Caco-2 (cell line): ENCODE measurements around the gene MRO. TPM values are rescaled to one million over a fixed set of nuclear protein-coding genes. Genes with fewer than 3 reads are reported as not detected.

Source experiments
- BruUV-seq: library from RNA; stranded (reverse); fragments of 400-500 nt; replicated peaks from 2 replicates; lab custom pipeline; 2021; lab: Mats Ljungman, UMichigan
- CTCF ChIA-PET: fragments of 300-600 bp; sonication (Branson Sonifier 250); formaldehyde crosslinking; loops from one replicate; lab custom pipeline; 2022; ENCODE audit warnings: antibody characterized with exemption; lab: Charles Lee
- POLR2A ChIA-PET: fragments of 300-600 bp; sonication (Branson Sonifier 250); formaldehyde crosslinking; loops from one replicate; lab custom pipeline; 2022; ENCODE audit warnings: antibody characterized with exemption; lab: Charles Lee
- DNase-seq, 2 experiments: peaks; one replicate each; pipeline versions ENCODE4 v3.0.0 to v3.0.0-alpha.2; 2020 to 2022
- H3K27me3 ChIP-seq: replicated peaks from 2 replicates; pipeline ENCODE4 v1.6.0; 2011; ENCODE audit warnings: low read length; ENCODE audit not compliant: control insufficient read depth, insufficient read depth
- H3K36me3 ChIP-seq: 2 replicates; pipeline ENCODE4 v1.5.1; 2011; ENCODE audit warnings: low read length; ENCODE audit not compliant: control insufficient read depth, insufficient read depth
- H3K4me1 ChIP-seq: fragments of 250-450 bp; sonication (Bioruptor Pico); 2 replicates; pipeline ENCODE4 v1.5.1; 2020; ENCODE audit warnings: mild to moderate bottlenecking
- H3K4me3 ChIP-seq: 2 replicates; pipeline ENCODE4 v1.5.1; 2011; ENCODE audit warnings: low read depth, mild to moderate bottlenecking, control low read depth, low read length
- H3K9me3 ChIP-seq: fragments of 250-450 bp; sonication (Bioruptor Pico); 2 replicates; pipeline ENCODE4 v1.5.1; 2020; ENCODE audit warnings: mild to moderate bottlenecking, moderate library complexity
- H3K27ac Mint-ChIP-seq: one replicate; pipeline ENCODE4 v1.8.0; 2022; ENCODE audit warnings: mixed read lengths; ENCODE audit not compliant: unreplicated experiment
- H3K27me3 Mint-ChIP-seq: one replicate; pipeline ENCODE4 v1.8.0; 2022; ENCODE audit warnings: mixed read lengths; ENCODE audit not compliant: insufficient read depth, unreplicated experiment
- H3K36me3 Mint-ChIP-seq: one replicate; pipeline ENCODE4 v1.8.0; 2022; ENCODE audit warnings: mild to moderate bottlenecking, mixed read lengths; ENCODE audit not compliant: insufficient read depth, unreplicated experiment
- H3K4me1 Mint-ChIP-seq: one replicate; pipeline ENCODE4 v1.8.0; 2022; ENCODE audit warnings: low read depth, mixed read lengths; ENCODE audit not compliant: unreplicated experiment
- H3K4me3 Mint-ChIP-seq: one replicate; pipeline ENCODE4 v1.8.0; 2022; ENCODE audit warnings: mild to moderate bottlenecking, moderate library complexity, mixed read lengths; ENCODE audit not compliant: unreplicated experiment
- H3K9me3 Mint-ChIP-seq: one replicate; pipeline ENCODE4 v1.8.0; 2022; ENCODE audit warnings: mixed read lengths; ENCODE audit not compliant: unreplicated experiment
- intact Hi-C: fragments of 100-400 bp; cut with micrococcal nuclease; formaldehyde crosslinking; loops from one replicate; pipeline ENCODE4 v1.10.0; 2022; ENCODE audit not compliant: unreplicated experiment
- total RNA-seq: library from RNA; stranded (reverse); gene quantifications from 2 replicates; pipeline ENCODE4 v1.2.3, GENCODE V29; 2022
- TF ChIP-seq, protein P1 (sequence below), 2 experiments: fragments of 200-600 bp in 1 of 2; IDR thresholded peaks; 1 replicate in 1 of 2; 2 replicates in 1 of 2; pipeline versions ENCODE4 v1.5.1 to v1.8.0; 2011 to 2022; ENCODE audit warnings: antibody characterized with exemption in 1 of 2, control low read depth in 1 of 2, inconsistent platforms in 1 of 2, low read depth in 1 of 2, low read length in 1 of 2, mild to moderate bottlenecking in 1 of 2, moderate library complexity in 1 of 2; ENCODE audit not compliant: insufficient read depth in 1 of 2, severe bottlenecking in 1 of 2, unreplicated experiment in 1 of 2

The MRO gene
- total RNA-seq, 1 experiment from 2014 or later = not detected

DNA sequence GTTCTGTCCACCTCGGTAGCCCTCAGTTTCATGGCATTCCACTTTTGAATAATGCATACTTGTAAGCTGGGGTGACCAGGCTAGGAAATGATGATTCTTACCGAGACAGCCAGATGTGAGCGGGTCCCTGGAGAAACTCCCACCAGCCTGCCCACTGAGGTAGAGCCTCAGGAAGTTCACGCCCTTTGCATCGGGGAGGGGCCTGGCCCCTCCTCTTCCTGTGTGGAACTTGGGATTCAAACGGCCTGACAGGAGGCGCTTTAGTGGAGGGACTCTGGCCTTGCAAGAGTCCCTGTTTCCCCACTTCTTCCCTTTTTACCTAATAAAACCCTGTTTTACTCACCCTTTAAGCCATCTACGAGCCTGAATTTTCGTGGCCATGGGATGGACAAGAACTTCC is 44.6 kb downstream of the MRO start:
- Histone ChIP-seq H3K4me1 (no peaks in the 10 kb centered on the region), H3K27me3 (no peaks in the 10 kb centered on the region), H3K4me3 (no peak overlapping the region), H3K36me3 (no peaks in the 10 kb centered on the region), H3K9me3 (no peaks in the 10 kb centered on the region)
- POLR2A ChIA-PET = no interaction called here
- DNase-seq = no peak
- no TSS peak for BruUV-seq
- H3K27ac Mint-ChIP-seq = no peak overlapping the region
- no peaks in the 10 kb centered on the region for H3K4me1 Mint-ChIP-seq
- no peaks in the 10 kb centered on the region for H3K27me3 Mint-ChIP-seq
- TF ChIP-seq, protein P1, sequence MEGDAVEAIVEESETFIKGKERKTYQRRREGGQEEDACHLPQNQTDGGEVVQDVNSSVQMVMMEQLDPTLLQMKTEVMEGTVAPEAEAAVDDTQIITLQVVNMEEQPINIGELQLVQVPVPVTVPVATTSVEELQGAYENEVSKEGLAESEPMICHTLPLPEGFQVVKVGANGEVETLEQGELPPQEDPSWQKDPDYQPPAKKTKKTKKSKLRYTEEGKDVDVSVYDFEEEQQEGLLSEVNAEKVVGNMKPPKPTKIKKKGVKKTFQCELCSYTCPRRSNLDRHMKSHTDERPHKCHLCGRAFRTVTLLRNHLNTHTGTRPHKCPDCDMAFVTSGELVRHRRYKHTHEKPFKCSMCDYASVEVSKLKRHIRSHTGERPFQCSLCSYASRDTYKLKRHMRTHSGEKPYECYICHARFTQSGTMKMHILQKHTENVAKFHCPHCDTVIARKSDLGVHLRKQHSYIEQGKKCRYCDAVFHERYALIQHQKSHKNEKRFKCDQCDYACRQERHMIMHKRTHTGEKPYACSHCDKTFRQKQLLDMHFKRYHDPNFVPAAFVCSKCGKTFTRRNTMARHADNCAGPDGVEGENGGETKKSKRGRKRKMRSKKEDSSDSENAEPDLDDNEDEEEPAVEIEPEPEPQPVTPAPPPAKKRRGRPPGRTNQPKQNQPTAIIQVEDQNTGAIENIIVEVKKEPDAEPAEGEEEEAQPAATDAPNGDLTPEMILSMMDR (IDR thresholded peaks at IDR 0.05; ENCODE audit: insufficient read depth in 1 of 2, low read depth in 1 of 2, low read length in 1 of 2, severe bottlenecking in 1 of 2, unreplicated experiment in 1 of 2) = no peak
- H3K4me3 Mint-ChIP-seq = no peak overlapping the region
- H3K9me3 Mint-ChIP-seq = no peaks in the 10 kb centered on the region
- CTCF ChIA-PET = no interaction called here
- no peaks in the 10 kb centered on the region for H3K36me3 Mint-ChIP-seq
- intact Hi-C loops = no loop called here

DNA sequence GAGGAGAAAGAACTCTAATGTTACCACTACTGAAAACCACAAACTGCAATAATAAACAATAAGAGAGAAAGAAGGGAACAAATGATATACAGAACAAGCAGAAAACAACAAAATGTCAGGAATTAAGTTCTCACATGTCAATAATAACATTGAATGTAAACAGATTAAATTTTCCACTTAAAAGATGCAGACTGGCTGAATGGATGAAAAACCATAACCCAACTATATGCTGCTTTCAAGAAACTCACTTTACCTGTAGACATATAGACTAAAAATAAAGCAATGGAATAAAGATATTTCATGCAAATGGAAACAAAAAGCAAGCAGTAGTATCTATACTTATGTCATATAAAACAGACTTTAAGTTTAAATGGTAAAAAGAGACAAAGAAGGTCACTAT is 50.4 kb downstream of the MRO start:
- Mint-ChIP-seq H3K27me3 (no peaks in the 10 kb centered on the region), H3K4me3 (no peak overlapping the region), H3K4me1 (no peaks in the 10 kb centered on the region), H3K27ac (no peak overlapping the region), H3K36me3 (no peaks in the 10 kb centered on the region), H3K9me3 (peaks cover 13% of the 10 kb centered on the region)
- H3K36me3 ChIP-seq = no peaks in the 10 kb centered on the region
- ChIA-PET CTCF (no interaction called here), POLR2A (no interaction called here)
- BruUV-seq = no TSS peak
- no peak for DNase-seq
- no peak overlapping the region for H3K4me3 ChIP-seq
- intact Hi-C loops = no loop called here
- no peaks in the 10 kb centered on the region for H3K9me3 ChIP-seq
- no peaks in the 10 kb centered on the region for H3K27me3 ChIP-seq
- H3K4me1 ChIP-seq = no peaks in the 10 kb centered on the region
- TF ChIP-seq, protein P1 (IDR thresholded peaks at IDR 0.05; ENCODE audit: insufficient read depth in 1 of 2, low read depth in 1 of 2, low read length in 1 of 2, severe bottlenecking in 1 of 2, unreplicated experiment in 1 of 2) = no peak

DNA sequence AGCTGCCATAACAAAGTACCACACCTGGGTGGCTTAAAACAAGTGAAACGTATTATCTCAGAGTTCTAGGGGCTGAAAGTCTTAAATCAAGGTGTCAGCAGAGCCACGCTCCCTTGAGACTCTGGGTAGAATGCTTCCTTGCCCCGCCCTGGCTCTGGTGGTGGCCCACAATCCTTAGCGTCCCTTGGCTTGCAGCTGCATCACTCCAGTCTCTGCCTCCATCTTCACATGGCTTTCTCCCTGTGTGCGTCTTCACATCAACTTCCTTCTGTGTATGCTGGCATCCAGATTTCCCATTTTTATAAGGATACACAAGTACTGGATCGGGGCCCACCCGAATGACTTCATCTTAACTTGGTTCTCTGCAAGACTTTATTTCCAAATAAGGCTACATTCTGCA is 62.5 kb downstream of the MRO start:
- no peak overlapping the region for H3K4me3 ChIP-seq
- H3K27ac Mint-ChIP-seq = no peak overlapping the region
- CTCF ChIA-PET = no interaction called here
- no peaks in the 10 kb centered on the region for H3K36me3 ChIP-seq
- no peaks in the 10 kb centered on the region for H3K4me1 Mint-ChIP-seq
- POLR2A ChIA-PET = no interaction called here
- no peaks in the 10 kb centered on the region for H3K9me3 Mint-ChIP-seq
- H3K36me3 Mint-ChIP-seq = no peaks in the 10 kb centered on the region
- no peaks in the 10 kb centered on the region for H3K27me3 ChIP-seq
- H3K4me1 ChIP-seq = no peaks in the 10 kb centered on the region
- DNase-seq = no peak
- H3K27me3 Mint-ChIP-seq = no peaks in the 10 kb centered on the region
- TF ChIP-seq, protein P1 (IDR thresholded peaks at IDR 0.05; ENCODE audit: insufficient read depth in 1 of 2, low read depth in 1 of 2, low read length in 1 of 2, severe bottlenecking in 1 of 2, unreplicated experiment in 1 of 2) = no peak
- H3K9me3 ChIP-seq = no peaks in the 10 kb centered on the region
- BruUV-seq = no TSS peak
- no peak overlapping the region for H3K4me3 Mint-ChIP-seq
- intact Hi-C loops = no loop called here
